ENCODE results near the gene GSTA2.
"Not testable (repeated sequence)": the region's sequence is repeated elsewhere in the genome, so short reads cannot be mapped to it uniquely, and the experiment has no call there.

DNA sequence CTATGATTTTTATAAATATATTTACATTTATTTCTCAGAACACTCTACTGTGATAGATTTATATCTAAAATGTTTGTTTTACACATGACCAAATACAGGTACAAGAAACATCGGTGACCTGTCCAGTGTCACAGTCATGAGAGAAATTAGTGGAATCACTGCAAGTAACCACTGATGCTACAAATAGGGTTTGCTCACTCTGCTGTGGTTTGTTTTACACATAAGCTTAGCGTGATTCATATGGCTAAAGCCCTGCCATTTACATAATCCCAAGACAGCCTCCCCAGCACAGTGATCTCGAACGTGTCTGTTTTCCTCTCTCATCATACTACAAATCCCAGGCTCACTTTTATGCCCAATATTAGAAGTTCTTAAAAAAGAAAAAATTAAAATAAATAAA, 6.1 kb upstream of the GSTA2 start:
- TF ChIP-seq, protein P1, sequence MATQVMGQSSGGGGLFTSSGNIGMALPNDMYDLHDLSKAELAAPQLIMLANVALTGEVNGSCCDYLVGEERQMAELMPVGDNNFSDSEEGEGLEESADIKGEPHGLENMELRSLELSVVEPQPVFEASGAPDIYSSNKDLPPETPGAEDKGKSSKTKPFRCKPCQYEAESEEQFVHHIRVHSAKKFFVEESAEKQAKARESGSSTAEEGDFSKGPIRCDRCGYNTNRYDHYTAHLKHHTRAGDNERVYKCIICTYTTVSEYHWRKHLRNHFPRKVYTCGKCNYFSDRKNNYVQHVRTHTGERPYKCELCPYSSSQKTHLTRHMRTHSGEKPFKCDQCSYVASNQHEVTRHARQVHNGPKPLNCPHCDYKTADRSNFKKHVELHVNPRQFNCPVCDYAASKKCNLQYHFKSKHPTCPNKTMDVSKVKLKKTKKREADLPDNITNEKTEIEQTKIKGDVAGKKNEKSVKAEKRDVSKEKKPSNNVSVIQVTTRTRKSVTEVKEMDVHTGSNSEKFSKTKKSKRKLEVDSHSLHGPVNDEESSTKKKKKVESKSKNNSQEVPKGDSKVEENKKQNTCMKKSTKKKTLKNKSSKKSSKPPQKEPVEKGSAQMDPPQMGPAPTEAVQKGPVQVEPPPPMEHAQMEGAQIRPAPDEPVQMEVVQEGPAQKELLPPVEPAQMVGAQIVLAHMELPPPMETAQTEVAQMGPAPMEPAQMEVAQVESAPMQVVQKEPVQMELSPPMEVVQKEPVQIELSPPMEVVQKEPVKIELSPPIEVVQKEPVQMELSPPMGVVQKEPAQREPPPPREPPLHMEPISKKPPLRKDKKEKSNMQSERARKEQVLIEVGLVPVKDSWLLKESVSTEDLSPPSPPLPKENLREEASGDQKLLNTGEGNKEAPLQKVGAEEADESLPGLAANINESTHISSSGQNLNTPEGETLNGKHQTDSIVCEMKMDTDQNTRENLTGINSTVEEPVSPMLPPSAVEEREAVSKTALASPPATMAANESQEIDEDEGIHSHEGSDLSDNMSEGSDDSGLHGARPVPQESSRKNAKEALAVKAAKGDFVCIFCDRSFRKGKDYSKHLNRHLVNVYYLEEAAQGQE (IDR thresholded peaks at IDR 0.05; ENCODE audit: borderline replicate concordance in 1 of 2, low read depth in 1 of 2, low read length in 2 of 2) = not testable (repeated sequence)
- TF ChIP-seq ASH2L (IDR thresholded peaks at IDR 0.05; ENCODE audit: insufficient read length, low read depth, low read length); FOSL2 (CRISPR knock-in tag; IDR thresholded peaks at IDR 0.05); YY1 (IDR thresholded peaks at IDR 0.05; ENCODE audit: insufficient read depth, insufficient replicate concordance, low read depth, low read length); EZH2 (conservative IDR thresholded peaks at IDR 0.05; ENCODE audit: low read depth, low read length); JUND (CRISPR knock-in tag; IDR thresholded peaks at IDR 0.05); XRCC5 (optimal IDR thresholded peaks at IDR 0.05; ENCODE audit: low read length); SMARCC2 (IDR thresholded peaks at IDR 0.05); PAF1 (CRISPR knock-in tag; IDR thresholded peaks at IDR 0.05); SIN3A (IDR thresholded peaks at IDR 0.05; ENCODE audit: borderline replicate concordance, low read depth, low read length); POLR2A (IDR thresholded peaks at IDR 0.05; ENCODE audit: insufficient read depth in 1 of 2, low read depth in 2 of 2, low read length in 2 of 2); PHF8 (CRISPR knock-in tag; IDR thresholded peaks at IDR 0.05): not testable (repeated sequence)
- TF ChIP-seq, protein P2, sequence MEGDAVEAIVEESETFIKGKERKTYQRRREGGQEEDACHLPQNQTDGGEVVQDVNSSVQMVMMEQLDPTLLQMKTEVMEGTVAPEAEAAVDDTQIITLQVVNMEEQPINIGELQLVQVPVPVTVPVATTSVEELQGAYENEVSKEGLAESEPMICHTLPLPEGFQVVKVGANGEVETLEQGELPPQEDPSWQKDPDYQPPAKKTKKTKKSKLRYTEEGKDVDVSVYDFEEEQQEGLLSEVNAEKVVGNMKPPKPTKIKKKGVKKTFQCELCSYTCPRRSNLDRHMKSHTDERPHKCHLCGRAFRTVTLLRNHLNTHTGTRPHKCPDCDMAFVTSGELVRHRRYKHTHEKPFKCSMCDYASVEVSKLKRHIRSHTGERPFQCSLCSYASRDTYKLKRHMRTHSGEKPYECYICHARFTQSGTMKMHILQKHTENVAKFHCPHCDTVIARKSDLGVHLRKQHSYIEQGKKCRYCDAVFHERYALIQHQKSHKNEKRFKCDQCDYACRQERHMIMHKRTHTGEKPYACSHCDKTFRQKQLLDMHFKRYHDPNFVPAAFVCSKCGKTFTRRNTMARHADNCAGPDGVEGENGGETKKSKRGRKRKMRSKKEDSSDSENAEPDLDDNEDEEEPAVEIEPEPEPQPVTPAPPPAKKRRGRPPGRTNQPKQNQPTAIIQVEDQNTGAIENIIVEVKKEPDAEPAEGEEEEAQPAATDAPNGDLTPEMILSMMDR (CRISPR knock-in tag; IDR thresholded peaks at IDR 0.05) = not testable (repeated sequence)
- TF ChIP-seq, protein P3, sequence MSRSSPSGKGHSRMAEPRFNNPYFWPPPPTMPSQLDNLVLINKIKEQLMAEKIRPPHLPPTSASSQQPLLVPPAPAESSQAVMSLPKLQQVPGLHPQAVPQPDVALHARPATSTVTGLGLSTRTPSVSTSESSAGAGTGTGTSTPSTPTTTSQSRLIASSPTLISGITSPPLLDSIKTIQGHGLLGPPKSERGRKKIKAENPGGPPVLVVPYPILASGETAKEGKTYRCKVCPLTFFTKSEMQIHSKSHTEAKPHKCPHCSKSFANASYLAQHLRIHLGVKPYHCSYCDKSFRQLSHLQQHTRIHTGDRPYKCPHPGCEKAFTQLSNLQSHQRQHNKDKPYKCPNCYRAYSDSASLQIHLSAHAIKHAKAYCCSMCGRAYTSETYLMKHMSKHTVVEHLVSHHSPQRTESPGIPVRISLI (CRISPR knock-in tag; IDR thresholded peaks at IDR 0.05; ENCODE audit: borderline replicate concordance) = not testable (repeated sequence)
